Suprapubic skin (tissue), 4 donors: ENCODE measurements around the gene UGT1A3. TPM values are rescaled to one million over a fixed set of nuclear protein-coding genes. Genes with fewer than 3 reads are reported as not detected.

ENCODE experiments used
- DNase-seq, 2 donors: peaks; one replicate each; pipeline ENCODE4 v3.0.0-alpha.2; 2019; ENCODE audit warnings: low spot score in 2 of 2
- H3K27ac ChIP-seq: fragments of 200-600 bp; sonication (generic); one replicate; pipeline ENCODE4 v1.5.1; 2019
- H3K27me3 ChIP-seq: fragments of 200-600 bp; sonication (generic); one replicate; pipeline ENCODE4 v1.5.1; 2019
- H3K36me3 ChIP-seq: fragments of 200-600 bp; sonication (generic); one replicate; pipeline ENCODE4 v1.5.1; 2019
- H3K4me1 ChIP-seq: fragments of 200-600 bp; sonication (generic); one replicate; pipeline ENCODE4 v1.5.1; 2019
- H3K4me3 ChIP-seq: fragments of 200-600 bp; sonication (generic); one replicate; pipeline ENCODE4 v1.5.1; 2019; ENCODE audit warnings: mild to moderate bottlenecking
- H3K9me3 ChIP-seq: fragments of 200-600 bp; sonication (generic); one replicate; pipeline ENCODE4 v1.5.1; 2019
- CTCF ChIP-seq, 2 donors: fragments of 200-600 bp in 1 of 2; fragments of 450-650 bp in 1 of 2; sonication (generic) in 1 of 2; IDR thresholded peaks; one replicate each; pipeline ENCODE4 v1.5.1; 2016 to 2019; ENCODE audit warnings: antibody characterized with exemption in 2 of 2, mild to moderate bottlenecking in 1 of 2, moderate library complexity in 1 of 2
- EP300 ChIP-seq: sonication (generic); formaldehyde crosslinking; IDR thresholded peaks from one replicate; pipeline ENCODE4 v1.6.1; 2017; ENCODE audit warnings: antibody characterized with exemption
- POLR2A ChIP-seq, 2 donors: fragments of 450-650 bp; IDR thresholded peaks; one replicate each; pipeline ENCODE4 v1.6.1; 2017; ENCODE audit warnings: antibody characterized with exemption in 2 of 2, mild to moderate bottlenecking in 2 of 2, moderate library complexity in 2 of 2
- POLR2AphosphoS5 ChIP-seq, 3 donors: sonication (generic); formaldehyde crosslinking; IDR thresholded peaks; one replicate each; pipeline ENCODE4 v1.6.1; 2017; ENCODE audit warnings: antibody characterized with exemption in 3 of 3
- WGBS: methylation state at CpG from one replicate; pipeline ENCODE4 v1.1.5; 2018; 5-methylcytosine and 5-hydroxymethylcytosine counted together
- total RNA-seq, 4 donors: library from RNA; depleted of rRNA; stranded (reverse); fragments of >200 nt; gene quantifications; one replicate each; pipeline ENCODE4 v1.1.0, GENCODE V29; 2016

Gene UGT1A3
- 1 to 10 TPM in 1 of 4 donors, under 1 TPM in 1, not detected in 2; 0.98 to 3.0 TPM for total RNA-seq

GRCh38 chr2:233728723-233729301 is at the start of gene UGT1A3:
TSS of gene UGT1A3 (plus strand) at chr2:233729042. CDS start at chr2:233729127, 85 bp downstream.
- no peak within 1 kb of the TSS for H3K27ac ChIP-seq
- no peaks in the 10 kb centered on the region for H3K9me3 ChIP-seq
- H3K27me3 ChIP-seq = no peaks in the 10 kb centered on the region
- no peak for DNase-seq
- H3K4me1 ChIP-seq = no peaks in the 10 kb centered on the region
- 62% methylated on average over 8 of the region's 8 CpGs for WGBS
- TF ChIP-seq EP300 (no peak), POLR2A (IDR thresholded peaks at IDR 0.05) (no peak), POLR2AphosphoS5 (IDR thresholded peaks at IDR 0.05) (no peak), CTCF (IDR thresholded peaks at IDR 0.05) (no peak)
- no peak within 1 kb of the TSS for H3K4me3 ChIP-seq
- H3K36me3 ChIP-seq = no peaks in the 10 kb centered on the region

GRCh38 chr2:233679196-233679595 is 49.6 kb upstream of the UGT1A3 start:
- Histone ChIP-seq H3K27me3 (no peaks in the 10 kb centered on the region), H3K27ac (no peak overlapping the region), H3K9me3 (no peaks in the 10 kb centered on the region), H3K36me3 (no peaks in the 10 kb centered on the region), H3K4me3 (no peak overlapping the region), H3K4me1 (no peaks in the 10 kb centered on the region)
- no peak for DNase-seq
- TF ChIP-seq EP300 (no peak), POLR2A (IDR thresholded peaks at IDR 0.05) (no peak), CTCF (IDR thresholded peaks at IDR 0.05) (no peak), POLR2AphosphoS5 (IDR thresholded peaks at IDR 0.05) (no peak)
- WGBS = 53% methylated on average over 4 of the region's 4 CpGs

- no peaks in the 10 kb centered on the region for H3K9me3 ChIP-seq
- no peak for TF ChIP-seq POLR2A (IDR thresholded peaks at IDR 0.05)
- TF ChIP-seq EP300 = no peak
- no peak for TF ChIP-seq POLR2AphosphoS5 (IDR thresholded peaks at IDR 0.05)
- no peak for TF ChIP-seq CTCF (IDR thresholded peaks at IDR 0.05)
- no peaks in the 10 kb centered on the region for H3K36me3 ChIP-seq
- no peaks in the 10 kb centered on the region for H3K4me1 ChIP-seq
- no peaks in the 10 kb centered on the region for H3K27me3 ChIP-seq
- no peak overlapping the region for H3K4me3 ChIP-seq
- no peak for DNase-seq
- no peak overlapping the region for H3K27ac ChIP-seq
- 88% methylated on average over 4 of the region's 4 CpGs for WGBS
Measured at GRCh38 chr2:233680361-233681045, 48.3 kb upstream of the UGT1A3 start.

GRCh38 chr2:233681521-233682099 is 47.2 kb upstream of the UGT1A3 start, which contains the start of gene UGT1A7:
TSS of gene UGT1A7 (plus strand) at chr2:233681901. CDS start at chr2:233681938, 37 bp downstream.
- DNase-seq = no peak
- no peak for TF ChIP-seq EP300
- no peak for TF ChIP-seq POLR2AphosphoS5 (IDR thresholded peaks at IDR 0.05)
- no peak for TF ChIP-seq POLR2A (IDR thresholded peaks at IDR 0.05)
- no peak for TF ChIP-seq CTCF (IDR thresholded peaks at IDR 0.05)
- Histone ChIP-seq H3K27ac (no peak within 1 kb of the TSS), H3K9me3 (no peaks in the 10 kb centered on the region), H3K4me1 (no peaks in the 10 kb centered on the region), H3K27me3 (no peaks in the 10 kb centered on the region), H3K4me3 (no peak within 1 kb of the TSS), H3K36me3 (no peaks in the 10 kb centered on the region)
- WGBS = 64% methylated on average over 5 of the region's 5 CpGs

- Histone ChIP-seq H3K27me3 (peaks cover 2% of the 10 kb centered on the region), H3K4me3 (no peak overlapping the region), H3K4me1 (no peaks in the 10 kb centered on the region), H3K27ac (no peak overlapping the region), H3K36me3 (no peaks in the 10 kb centered on the region), H3K9me3 (no peaks in the 10 kb centered on the region)
- WGBS = 82% methylated on average over 1 of the region's 1 CpG
- no peak for TF ChIP-seq CTCF (IDR thresholded peaks at IDR 0.05)
- TF ChIP-seq POLR2AphosphoS5 (IDR thresholded peaks at IDR 0.05) = no peak
- no peak for TF ChIP-seq EP300
- TF ChIP-seq POLR2A (IDR thresholded peaks at IDR 0.05) = no peak
- no peak for DNase-seq
Measured at GRCh38 chr2:233684640-233685039, 44.2 kb upstream of the UGT1A3 start.
